Measurements from ENCODE around the gene UMPS.
"Not testable (repeated sequence)": the region's sequence is repeated elsewhere in the genome, so short reads cannot be mapped to it uniquely, and the experiment has no call there.

The UMPS gene

DNA sequence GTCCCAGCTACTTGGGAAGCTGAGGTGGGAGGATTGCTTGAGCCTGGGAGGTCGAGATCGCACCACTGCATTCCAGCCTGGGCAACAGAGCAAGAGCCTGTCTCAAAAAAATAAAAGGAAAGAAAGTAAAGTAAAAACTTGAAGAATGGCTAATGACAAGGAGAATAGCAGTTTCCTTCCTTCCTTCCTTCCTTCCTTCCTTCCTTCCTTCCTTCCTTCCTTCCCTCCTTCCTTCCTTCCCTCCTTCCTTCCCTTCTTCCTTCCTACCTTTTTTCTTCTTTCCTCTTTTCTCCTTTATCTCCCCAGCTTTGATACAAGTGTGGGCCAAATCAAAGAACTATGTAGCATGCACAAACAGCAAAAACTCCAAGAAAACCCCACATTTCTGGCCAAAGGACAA is 23.0 kb upstream of the UMPS start:
- DNase-seq (ENCODE audit: low read depth in 2 of 2): not testable (repeated sequence)

DNA sequence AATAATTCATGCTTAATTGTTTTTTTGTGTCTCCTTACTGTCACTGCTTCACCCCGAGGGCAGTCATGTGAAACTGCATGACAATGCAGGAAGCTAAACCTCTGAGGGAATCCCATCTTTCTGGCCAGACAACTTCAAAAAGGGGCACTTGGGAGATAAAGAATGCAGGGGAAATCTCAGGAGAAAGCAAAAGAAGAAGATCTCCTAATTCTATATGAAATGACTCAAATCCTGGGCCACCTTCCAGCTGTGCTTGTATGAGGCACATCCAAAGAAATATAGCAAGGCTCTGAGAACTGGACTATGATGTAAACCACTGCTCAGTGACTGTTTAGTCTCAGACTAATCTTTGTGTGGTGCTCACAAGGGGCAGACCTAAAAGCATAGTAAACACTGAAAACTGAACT is 22.6 kb upstream of the UMPS start:
- DNase-seq (ENCODE audit: low read depth in 2 of 2): no peak

DNA sequence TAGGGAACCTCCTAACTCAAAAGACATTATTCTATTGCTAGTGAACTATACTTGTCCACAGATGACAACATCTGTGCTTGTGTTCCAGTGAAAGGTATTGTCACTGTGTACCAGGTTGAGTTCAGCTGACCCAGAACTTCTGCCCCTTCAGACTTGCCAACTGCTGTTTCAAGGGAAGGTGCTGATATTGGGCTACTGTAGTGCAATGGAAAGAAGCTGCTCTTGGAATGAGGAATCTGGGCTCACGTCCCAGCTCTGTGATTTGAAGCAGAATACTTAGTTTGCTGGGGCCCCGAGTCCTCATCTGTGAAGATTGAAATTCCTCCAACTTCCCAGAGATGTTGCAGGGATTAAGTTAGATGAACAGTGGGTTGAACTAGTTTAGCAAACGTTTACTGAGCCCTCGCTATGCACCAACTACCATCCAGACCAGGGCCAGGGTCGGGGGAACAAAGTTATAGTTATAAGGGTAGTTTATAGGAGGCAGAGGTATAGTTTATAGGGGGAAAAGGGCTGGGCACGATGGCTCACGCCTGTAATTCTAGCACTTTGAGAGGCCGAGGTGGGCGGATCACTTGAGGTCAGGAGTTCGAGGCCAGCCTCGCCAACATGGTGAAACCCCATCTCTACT is 15.9 kb upstream of the UMPS start:
- no peak for DNase-seq (ENCODE audit: low read depth in 2 of 2)

DNA sequence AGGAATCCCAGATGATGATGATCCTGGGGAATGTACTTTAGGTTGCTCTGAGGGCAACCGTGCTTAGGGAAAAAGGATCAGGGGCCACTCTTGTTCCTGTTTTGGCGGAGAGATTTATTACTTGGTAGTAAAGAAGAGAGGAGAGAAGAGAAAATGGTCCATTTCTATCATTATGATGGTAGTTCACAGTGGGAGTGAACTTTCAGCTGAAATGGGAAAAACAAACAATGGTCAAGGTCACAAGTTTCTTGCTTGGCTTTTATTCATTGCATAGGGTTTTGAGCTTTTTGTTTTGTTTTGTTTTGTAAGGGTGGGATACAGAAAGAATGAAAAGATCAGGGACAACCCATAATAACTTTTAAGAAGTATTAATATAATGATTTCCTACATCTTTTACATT is 7.7 kb upstream of the UMPS start:
- no peak for DNase-seq (ENCODE audit: low read depth in 2 of 2)

DNA sequence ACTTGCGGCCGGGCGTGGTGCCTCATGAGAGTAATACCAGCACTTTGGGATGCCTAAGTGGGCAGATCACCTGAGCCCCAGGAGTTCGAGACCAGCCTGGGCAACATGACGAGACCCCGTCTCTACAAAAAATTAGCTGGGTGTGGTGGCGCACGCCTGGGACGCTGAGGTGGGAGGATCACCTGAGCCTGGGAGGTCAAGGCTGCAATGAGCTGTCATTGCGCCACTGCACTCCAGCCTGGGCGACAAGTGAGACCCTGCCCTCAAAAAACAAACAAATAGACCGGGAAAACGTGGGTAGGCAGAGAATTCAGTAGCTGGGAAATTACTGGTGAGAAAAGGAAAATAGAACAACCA is 667 bp downstream of the UMPS start:
- DNase-seq (ENCODE audit: low read depth in 2 of 2): no peak

DNA sequence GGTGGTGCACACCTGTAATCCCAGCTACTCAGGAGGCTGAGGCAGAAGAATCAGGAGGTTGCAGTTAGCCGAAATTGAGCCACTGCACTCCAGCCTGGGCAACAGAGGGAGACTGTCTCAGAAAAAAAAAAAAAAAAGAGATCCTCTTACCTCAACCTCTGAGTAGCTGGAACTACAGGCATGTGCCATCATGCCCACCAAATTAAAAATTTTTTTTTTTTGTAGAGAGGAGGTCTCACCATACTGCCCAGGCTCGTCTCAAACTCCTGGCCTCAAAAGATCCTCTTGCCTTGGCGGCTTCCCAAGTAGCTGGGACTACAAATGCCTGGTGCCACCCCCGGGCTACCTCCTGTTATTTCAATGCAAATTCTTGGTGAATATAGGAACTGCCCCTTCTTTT is 1.5 kb downstream of the UMPS start:
- no peak for DNase-seq (ENCODE audit: low read depth in 2 of 2)

DNA sequence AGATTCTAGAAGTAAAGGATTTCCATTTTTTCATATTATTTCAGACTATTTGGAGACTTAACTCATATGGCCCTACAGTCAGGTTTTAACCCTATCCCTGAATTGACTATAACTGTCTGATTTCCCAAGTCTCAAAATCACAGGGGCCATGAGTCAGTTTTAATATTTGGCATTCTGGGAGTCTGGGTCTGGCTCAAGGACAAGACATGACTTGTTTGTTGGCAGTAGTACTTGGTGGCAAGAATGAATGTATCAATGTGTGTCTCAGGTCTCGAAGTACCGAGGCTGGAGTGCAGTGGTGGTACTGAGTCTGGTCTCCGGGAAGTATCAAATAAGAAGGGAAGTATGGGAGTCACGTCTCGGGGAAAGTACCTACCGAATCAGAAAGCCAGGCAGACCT is 10.8 kb downstream of the UMPS start:
- DNase-seq (ENCODE audit: low read depth in 2 of 2): no peak

DNA sequence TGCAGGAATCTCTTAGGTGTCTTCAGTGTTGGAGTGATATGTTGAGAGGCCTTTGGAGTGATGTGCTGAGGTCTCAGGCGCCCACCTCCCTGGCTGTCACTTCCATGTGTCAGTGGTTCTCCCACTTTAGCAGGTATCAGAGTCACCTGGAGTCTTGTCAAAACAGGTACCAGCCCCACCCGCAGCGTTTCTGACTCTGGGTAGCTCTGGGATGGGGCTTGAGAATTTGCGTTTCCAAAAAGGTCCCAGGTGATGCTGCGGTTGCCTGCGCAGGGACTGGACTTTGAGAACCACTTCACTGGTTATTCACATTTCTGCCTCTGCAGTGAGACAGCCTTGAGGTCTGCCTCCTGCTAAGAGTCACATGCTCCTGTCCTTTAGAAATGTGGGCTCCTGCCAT is 15.5 kb downstream of the UMPS start:
- DNase-seq (ENCODE audit: low read depth in 2 of 2): no peak

DNA sequence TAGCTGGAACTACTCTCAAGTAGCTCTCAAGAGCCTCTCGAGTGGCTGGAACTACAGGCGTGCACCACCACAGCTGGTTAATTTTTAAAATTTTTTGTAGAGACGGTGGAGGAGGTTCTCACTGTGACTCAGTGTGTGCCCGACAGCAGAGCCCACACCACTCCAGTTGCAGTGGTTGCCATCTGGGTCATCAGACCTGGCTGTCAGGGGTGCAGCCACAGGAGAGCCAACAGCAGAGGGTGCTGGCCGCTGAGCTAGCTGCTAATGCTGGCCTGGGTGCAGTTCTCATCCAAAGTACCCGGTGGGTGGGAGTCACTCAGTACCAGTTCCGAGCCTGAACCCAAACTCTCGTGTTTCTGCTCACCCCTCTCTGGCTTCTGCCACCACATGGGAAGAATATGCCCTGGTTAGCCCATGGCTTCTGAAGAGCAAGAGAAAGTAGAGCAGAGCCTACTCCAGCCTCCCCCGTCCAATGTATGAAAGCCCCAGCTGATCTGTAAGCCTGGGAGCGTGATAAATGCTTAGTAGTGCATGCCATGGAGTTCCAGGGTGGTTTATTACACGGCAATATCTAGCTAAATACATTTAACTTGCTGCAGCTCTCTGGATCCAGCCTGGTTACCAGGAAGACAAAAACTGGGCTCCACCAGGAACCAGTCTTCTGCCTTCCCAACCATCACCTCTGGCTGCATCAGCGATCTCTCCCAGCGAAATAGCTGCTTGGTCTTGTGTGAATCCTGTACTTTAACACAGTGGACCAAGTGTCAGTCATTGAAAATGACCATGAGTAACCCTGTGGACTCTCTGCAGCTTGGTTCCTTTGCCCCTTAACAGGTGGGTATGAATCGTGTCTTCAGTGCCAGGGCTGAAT is 17.1 kb downstream of the UMPS start:
- DNase-seq (ENCODE audit: low read depth in 2 of 2): no peak

DNA sequence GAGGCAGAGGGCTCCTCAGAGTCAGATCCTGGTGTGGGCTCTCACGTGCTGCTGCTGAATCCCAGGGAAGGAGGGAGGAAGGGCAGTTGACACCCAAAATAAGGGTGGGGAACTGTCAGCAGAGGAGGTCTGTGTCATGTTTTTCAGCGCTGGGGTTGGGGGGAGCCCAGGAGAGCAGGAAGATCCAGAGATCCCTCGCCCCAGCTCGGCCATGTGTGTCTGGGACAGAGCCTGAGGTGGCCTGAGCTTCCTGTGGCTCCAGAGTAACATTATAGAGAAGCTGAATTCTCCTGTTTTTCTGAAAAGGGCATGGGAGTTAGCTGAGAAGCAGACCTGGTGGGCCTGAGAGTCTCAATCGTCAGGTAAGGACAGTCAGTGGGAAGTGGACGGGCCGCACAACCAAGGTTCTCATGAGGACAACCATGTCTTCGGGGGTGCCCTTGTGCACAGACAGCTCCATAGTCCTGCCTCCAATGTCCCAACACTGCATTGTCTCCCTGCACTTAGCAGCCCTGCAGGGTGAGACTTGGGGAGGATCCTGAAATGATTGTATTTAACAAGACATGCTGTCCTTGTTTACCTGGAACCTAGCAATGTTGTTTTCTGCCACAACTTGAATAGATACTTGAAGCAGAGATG is 18.4 kb downstream of the UMPS start:
- no peak for DNase-seq (ENCODE audit: low read depth in 2 of 2)

DNA sequence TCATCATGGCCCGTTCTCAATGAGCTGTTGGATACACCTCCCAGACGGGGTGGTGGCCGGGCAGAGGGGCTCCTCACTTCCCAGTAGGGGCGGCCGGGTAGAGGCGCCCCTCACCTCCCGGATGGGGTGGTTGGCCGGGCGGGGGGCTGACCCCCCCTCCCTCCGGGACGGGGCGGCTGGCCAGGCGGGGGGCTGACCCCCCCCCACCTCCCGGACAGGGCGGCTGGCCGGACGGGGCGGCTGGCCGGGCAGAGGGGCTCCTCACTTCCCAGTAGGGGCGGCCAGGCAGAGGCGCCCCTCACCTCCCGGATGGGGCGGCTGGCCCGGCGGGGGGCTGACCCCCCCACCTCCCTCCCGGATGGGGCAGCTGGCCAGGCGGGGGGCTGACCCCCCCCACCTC is 19.6 kb downstream of the UMPS start:
- not testable (repeated sequence) for DNase-seq (ENCODE audit: low read depth in 2 of 2)

DNA sequence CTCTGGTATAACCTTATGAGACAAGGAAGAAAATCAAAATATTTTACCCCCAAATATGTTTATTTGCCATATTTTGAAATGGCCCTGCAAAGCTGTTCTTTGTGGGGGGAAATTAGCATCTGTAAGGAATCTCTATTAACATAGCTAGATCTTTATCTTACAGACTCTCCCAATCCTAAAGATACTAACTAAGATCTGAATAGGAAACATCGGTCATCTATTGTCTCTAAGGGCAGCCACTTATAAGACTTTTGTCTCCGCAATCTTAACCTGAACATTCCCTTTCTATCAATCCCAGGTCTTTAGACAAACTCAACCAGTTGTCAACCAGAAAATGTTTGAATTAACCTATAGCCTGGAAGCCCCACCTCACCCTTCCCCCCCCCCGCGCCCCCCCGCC is 21.2 kb downstream of the UMPS start:
- DNase-seq (ENCODE audit: low read depth in 2 of 2): no peak

DNA sequence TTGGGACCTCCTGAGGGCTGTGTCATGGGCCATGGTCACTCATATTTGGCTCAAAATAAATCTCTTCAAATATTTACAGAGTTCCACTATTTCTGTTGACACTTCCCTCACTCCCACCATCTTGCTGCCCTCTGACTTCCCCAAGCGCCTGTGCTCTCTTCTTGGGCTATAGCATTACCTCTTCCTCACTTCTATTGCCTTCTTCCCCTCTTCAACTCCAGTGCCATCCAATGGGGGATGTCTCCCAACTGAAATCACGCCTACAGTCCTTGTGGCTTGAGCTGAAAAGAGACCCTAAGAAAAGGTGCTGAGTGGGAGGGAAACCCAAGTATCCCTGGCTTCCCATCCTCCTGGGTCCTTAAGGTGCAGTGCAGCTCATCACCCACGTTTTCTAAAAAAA is 21.8 kb downstream of the UMPS start:
- no peak for DNase-seq (ENCODE audit: low read depth in 2 of 2)

DNA sequence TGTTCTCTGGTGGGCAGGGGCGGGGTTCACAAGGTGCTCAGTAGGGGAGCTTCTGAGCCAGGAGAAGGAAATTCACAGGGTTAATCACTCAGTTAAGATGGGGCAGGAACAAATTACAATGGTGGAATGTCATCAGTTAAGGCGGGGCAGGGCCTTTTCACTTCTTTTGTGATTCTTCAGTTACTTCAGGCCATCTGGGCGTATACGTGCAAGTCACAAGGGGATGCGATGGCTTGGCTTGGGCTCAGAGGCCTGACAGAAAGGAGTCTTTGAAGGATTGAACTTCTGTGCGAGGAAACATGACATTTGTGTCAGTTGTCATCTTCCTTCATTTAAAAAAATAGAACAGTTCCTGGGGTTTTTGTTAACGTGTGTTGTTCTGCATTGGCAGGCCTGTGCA is 27.7 kb downstream of the UMPS start:
- not testable (repeated sequence) for DNase-seq (ENCODE audit: low read depth in 2 of 2)

DNA sequence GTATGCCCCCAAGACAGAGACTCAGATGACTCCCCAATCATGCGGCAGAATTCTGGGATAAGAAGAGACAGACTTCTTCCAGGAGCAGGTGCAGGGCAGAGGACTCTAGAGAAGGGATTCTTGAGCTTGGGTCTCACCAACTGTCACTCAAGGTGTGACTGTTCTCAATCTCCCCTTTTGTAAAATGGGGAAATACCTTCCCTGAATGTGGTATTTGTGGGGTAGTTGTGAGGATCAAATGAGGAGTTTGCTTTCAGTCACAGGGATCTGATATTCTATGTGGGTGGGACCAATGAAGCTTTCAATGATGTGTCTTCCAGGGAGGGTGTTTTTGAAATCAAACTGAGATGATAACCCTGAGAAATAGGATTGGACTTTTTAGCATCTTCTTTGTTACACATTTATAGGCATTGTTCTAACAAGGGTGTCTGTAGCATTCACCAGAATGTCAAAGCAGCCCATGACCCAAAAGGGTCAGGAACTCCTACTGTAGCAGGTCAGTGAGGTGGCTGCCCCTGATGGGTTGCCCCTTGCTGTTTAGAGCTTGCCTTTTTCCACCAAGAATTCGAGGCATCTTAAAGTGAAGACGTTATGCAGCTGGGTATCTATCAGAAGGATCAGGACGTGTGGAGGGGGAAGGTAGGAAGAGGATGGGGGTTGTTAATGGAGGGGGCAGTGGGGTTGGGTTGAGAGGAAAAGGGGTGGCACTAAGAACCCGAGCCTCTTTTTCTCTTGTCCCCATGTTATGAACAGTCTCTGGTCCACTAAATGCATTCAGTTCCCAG is 28.8 kb downstream of the UMPS start:
- no peak for DNase-seq (ENCODE audit: low read depth in 2 of 2)

DNA sequence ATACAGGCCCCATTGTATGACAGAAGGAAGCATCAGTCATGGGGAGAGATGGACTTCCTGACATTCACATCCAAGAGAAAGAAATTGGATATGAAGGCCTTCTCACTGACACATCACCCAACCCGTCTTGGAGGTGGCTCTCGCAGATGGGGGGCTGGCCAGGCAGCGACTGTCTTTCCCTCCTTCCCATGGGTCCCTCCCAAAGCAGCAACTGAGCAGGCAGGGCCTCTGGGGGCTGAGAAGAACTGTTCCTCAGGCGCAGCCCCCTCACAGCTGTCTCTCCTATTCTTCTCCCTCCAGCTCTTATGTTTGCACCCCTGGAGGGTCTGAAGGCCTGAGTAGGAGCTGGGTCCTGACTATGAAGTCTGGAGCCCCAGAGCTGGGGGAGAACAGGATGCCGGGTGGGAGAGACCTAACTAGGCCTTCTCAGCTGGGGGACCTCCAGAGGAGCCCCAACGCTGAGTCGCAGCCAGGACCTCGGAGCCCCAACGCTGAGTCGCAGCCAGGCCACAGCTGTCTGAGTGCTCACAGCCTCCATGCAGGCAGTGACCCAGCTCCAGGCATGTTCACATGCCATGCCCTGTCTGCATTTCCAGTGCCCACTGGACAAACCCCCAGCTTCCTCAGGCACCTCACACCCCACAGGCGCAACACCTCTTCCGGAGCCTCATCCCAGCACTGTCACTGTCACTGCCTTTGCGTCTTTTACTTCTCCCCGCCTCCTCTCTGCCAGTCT is 29.6 kb downstream of the UMPS start:
- DNase-seq (ENCODE audit: low read depth in 2 of 2): no peak

DNA sequence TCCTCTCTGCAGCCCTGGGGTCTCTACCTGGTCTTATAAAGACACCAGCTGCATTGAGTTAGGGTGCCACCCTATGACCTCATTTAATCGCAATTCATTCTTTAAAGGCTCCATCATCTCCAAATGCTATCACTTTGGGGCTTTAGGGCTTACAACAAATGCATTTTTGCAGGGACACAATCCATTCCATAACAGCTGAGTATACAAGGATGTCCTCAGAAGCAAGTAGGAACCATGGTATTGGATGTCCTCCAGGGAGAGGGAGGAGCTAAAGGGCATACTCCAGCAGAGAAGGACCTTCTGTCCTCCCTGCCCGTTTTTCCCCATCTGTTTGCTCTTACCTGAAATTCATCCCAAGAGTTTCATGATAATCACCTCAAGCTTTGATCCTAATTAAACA is 30.3 kb downstream of the UMPS start:
- DNase-seq (ENCODE audit: low read depth in 2 of 2): no peak

DNA sequence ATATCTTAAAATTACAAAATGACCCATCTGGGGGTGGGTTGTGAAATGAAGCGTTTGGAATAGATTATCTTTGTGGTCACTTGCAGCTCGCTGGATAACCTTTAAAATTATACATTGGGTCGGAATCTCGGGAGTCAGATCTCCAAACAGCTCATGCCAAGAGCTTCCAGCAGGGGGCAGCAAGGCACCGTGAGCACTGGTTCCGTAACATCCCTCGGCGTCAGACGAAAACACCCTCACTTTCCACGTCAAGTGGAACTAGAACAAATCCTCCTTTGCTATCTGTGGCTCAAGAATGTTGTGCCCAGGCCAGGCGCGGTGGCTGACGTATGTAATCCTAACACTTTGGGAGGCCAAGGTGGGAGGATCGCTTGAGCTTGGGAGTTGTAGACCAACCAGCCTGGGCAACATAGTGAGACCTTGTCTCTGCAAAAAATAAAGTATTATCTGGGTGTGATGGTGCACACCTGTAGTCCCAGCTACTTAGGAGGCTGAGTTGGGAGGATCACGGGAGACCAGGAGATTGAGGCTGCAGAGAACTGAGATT is 31.1 kb downstream of the UMPS start:
- peak; percentile 54 to 60 for DNase-seq (ENCODE audit: low read depth in 2 of 2)

DNA sequence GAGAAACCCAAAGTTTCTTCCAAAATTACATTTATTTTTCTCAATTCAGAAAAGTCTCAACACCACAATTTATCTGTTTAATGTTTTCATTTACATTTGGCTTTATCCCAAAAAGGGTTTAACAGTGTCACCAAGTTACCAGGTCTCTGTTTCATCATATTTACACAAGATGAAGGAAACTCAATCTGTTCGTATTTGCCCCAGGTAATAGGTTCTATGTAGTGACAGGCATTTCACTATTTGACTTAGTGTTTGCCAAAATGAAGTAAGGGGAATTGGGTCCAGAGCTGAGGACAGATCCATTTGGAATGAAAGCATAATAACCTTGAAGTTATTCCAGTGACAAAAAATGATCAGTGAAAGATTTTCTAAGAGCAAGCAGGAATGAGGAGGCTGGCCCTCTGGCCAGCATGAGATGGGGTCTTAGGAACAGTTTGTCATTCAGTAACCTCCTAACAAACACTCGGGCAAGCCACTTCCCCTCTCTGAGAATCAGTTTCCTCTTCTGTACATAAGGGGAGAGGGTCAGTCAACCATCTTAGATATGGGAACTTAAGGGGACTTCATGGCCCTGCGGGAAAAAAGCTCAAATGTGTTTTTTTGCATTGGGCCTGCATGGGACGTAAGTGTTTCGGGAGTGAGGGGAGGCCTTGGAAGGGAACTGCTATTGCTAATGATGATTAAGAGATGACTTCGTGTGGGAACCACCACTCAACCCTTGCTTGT is 31.8 kb downstream of the UMPS start:
- DNase-seq (ENCODE audit: low read depth in 2 of 2): no peak

DNA sequence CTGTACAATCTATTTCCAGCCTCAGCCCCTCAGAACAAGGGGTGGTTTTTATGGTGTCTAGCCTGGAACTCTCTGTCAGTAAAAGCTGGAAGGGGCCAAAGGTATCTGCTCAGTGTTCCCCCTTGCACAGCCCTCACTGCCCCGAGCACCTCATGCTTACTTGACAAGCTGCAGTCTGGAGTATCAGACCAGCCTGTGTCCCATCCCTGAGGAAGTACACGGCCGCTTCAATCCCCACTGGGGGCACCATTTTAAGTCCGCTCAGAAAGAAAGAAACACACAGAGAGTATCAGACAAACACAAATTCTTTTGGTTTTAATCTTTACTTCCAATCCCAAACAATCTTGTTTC is 32.4 kb downstream of the UMPS start:
- DNase-seq (ENCODE audit: low read depth in 2 of 2): no peak

DNA sequence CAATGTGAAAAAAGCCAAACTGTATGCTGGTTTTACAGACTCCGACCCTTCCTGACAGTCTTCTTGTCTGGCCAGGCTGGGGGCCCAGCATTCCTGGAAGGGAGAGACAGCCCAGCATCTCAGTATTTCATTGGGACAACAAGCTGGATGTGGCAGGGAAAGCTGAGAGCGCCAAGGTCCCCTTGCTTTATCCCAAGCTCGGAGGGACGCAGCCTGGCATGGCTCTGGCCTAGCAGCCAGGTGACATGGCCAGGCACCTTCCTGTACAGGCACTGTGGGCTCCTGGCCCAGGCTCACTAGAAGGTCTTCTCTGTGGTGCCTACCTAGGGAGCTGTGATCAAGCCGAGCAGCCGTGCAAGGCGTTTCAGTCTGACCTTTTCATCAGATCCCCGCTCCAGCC is 33.0 kb downstream of the UMPS start:
- DNase-seq (ENCODE audit: low read depth in 2 of 2): no peak

Measured in stimulated activated CD8-positive, alpha-beta memory T cell treated with anti-CD3 and anti-CD28 coated beads, Interleukin-7, amount 100 ng/mL, for 4 hours (primary cell).